ENCODE data around the gene WASF2.

The WASF2 gene

DNA sequence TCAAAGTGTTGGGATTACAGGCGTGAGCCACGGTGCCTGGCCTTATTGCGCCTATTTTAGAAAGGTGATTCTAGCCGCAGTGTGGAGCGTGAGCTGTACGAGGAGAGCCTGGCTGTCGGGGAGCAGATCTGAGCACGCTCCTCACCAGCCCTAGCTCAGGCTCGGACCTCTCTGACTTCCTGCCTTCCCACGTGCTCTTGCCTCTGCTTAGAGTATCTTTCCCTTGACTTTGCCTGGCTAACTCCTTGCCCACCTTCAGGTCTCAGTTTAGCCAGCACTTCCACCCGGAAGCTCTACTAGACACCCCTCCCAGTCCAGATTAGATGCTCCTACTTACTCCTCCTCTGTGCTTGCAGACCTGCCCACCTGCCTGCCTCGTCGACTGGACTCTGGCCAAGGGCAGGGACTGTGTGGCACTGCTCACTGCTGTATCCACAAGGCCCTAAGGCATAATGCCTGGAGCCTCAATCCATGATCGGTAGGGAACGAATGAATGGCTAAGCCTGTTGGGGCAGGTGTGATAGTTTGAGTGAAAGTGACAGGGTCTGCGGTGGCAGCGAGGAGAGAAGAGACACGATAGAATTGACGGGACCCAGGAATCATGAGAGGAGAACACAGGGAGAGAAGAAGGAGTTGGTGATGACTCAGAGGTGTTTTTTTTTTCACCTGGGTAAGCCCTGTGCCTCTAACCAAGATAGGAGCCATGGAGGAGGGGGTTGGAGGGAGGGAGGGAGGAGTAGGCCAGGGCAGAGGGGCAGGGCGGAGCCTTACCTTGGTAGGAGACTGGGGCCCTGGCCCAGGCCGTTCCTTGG lies 28.1 kb upstream of the WASF2 start:
- TF ChIP-seq, protein P1, sequence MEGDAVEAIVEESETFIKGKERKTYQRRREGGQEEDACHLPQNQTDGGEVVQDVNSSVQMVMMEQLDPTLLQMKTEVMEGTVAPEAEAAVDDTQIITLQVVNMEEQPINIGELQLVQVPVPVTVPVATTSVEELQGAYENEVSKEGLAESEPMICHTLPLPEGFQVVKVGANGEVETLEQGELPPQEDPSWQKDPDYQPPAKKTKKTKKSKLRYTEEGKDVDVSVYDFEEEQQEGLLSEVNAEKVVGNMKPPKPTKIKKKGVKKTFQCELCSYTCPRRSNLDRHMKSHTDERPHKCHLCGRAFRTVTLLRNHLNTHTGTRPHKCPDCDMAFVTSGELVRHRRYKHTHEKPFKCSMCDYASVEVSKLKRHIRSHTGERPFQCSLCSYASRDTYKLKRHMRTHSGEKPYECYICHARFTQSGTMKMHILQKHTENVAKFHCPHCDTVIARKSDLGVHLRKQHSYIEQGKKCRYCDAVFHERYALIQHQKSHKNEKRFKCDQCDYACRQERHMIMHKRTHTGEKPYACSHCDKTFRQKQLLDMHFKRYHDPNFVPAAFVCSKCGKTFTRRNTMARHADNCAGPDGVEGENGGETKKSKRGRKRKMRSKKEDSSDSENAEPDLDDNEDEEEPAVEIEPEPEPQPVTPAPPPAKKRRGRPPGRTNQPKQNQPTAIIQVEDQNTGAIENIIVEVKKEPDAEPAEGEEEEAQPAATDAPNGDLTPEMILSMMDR (IDR thresholded peaks at IDR 0.05) = no peak
- no peak overlapping the region for H2AFZ ChIP-seq
- H3K4me3 ChIP-seq (ENCODE audit: low read depth, low read length) = no peak overlapping the region
- no peak overlapping the region for H3K27ac ChIP-seq
- no peak overlapping the region for H3K9ac ChIP-seq
- no peaks in the 10 kb centered on the region for H3K9me3 ChIP-seq (ENCODE audit: control insufficient read depth, low read length)
- H3K36me3 ChIP-seq (ENCODE audit: control insufficient read depth, insufficient read depth, low read length) = no peaks in the 10 kb centered on the region
- H3K4me2 ChIP-seq (ENCODE audit: low read length) = no peak overlapping the region
- no peaks in the 10 kb centered on the region for H3K79me2 ChIP-seq
- peaks cover 22% of the 10 kb centered on the region for H3K4me1 ChIP-seq
- no peaks in the 10 kb centered on the region for H3K27me3 ChIP-seq (ENCODE audit: control insufficient read depth, insufficient read depth, low read length)

DNA sequence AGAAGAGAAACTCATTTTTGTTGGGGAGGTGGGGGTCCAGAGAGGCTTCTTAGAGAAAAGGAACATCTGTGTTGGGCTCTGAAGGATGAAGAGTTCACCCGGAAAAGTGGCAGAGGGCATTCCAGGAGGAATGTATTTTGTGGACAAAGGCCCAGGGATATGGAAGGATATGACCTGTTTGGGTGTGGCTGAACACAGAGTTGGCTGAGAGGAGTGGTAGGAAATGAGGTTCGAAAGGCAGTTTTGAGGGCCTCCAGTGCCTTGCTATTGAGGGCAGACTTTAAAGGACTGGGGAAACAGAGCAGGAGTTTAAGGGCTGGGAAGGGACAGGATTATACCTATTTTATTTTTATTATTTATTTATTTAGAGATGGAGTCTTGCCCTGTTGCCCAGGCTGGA lies 27.3 kb upstream of the WASF2 start:
- TF ChIP-seq, protein P1 (IDR thresholded peaks at IDR 0.05) = no peak
- H3K4me2 ChIP-seq (ENCODE audit: low read length) = no peak overlapping the region
- H3K27ac ChIP-seq = no peak overlapping the region
- no peaks in the 10 kb centered on the region for H3K9me3 ChIP-seq (ENCODE audit: control insufficient read depth, low read length)
- no peak overlapping the region for H3K4me3 ChIP-seq (ENCODE audit: low read depth, low read length)
- H2AFZ ChIP-seq = no peak overlapping the region
- H3K9ac ChIP-seq = no peak overlapping the region
- peaks cover 20% of the 10 kb centered on the region for H3K4me1 ChIP-seq
- H3K36me3 ChIP-seq (ENCODE audit: control insufficient read depth, insufficient read depth, low read length) = no peaks in the 10 kb centered on the region
- no peaks in the 10 kb centered on the region for H3K27me3 ChIP-seq (ENCODE audit: control insufficient read depth, insufficient read depth, low read length)
- H3K79me2 ChIP-seq = no peaks in the 10 kb centered on the region

DNA sequence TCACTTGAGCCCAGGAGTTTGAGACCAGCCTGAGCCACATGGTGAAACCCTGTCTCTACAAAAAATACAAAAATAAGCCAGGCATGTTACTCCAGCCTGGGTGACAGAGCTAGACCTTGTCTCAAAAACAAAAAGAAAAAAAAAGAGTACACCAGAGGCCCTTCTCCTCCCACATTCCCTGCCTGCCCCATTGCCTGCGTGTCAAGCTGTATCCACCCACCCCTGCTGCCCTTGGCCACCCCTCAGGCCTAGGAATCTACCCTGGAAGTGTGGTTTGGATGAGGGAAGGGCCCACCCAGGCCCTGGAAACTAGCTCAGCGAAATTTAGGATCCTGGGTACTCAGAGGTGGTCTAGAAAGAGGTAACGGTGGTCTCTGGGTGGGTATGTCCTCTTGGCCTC lies 25.7 kb upstream of the WASF2 start:
- no peaks in the 10 kb centered on the region for H3K27me3 ChIP-seq (ENCODE audit: control insufficient read depth, insufficient read depth, low read length)
- no peak overlapping the region for H3K4me2 ChIP-seq (ENCODE audit: low read length)
- H3K9me3 ChIP-seq (ENCODE audit: control insufficient read depth, low read length) = no peaks in the 10 kb centered on the region
- no peak overlapping the region for H3K27ac ChIP-seq
- H3K4me3 ChIP-seq (ENCODE audit: low read depth, low read length) = no peak overlapping the region
- H3K79me2 ChIP-seq = no peaks in the 10 kb centered on the region
- H3K4me1 ChIP-seq = peaks cover 14% of the 10 kb centered on the region
- H3K9ac ChIP-seq = no peak overlapping the region
- H2AFZ ChIP-seq = no peak overlapping the region
- TF ChIP-seq, protein P1 (IDR thresholded peaks at IDR 0.05) = no peak
- no peaks in the 10 kb centered on the region for H3K36me3 ChIP-seq (ENCODE audit: control insufficient read depth, insufficient read depth, low read length)

DNA sequence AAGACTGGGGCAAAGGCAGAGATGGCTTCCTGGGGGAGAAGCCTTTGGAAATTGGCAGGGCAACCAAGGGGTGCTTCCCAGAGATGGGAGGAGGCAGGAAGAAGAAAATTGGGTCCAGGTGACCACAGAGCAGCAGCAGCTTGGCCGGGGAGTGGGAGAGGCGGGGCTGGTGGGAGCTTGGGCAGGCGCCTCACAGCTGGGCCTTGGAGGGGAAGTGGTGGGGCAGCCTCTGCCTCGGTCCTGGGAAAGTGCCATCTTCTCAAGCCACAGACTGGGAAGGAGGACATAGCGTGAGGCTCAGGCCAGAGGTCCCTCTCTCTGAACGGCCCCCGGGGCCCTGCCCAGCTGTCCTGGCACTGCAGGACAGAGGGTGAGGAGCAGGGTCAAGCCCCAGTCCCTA lies 24.0 kb upstream of the WASF2 start:
- Histone ChIP-seq H3K9ac (no peak overlapping the region), H3K4me1 (no peaks in the 10 kb centered on the region), H3K4me3 (ENCODE audit: low read depth, low read length) (no peak overlapping the region), H3K36me3 (ENCODE audit: control insufficient read depth, insufficient read depth, low read length) (no peaks in the 10 kb centered on the region), H2AFZ (no peak overlapping the region), H3K9me3 (ENCODE audit: control insufficient read depth, low read length) (no peaks in the 10 kb centered on the region), H3K4me2 (ENCODE audit: low read length) (no peak overlapping the region), H3K27me3 (ENCODE audit: control insufficient read depth, insufficient read depth, low read length) (no peaks in the 10 kb centered on the region), H3K79me2 (no peaks in the 10 kb centered on the region), H3K27ac (no peak overlapping the region)
- TF ChIP-seq, protein P1 (IDR thresholded peaks at IDR 0.05) = no peak

DNA sequence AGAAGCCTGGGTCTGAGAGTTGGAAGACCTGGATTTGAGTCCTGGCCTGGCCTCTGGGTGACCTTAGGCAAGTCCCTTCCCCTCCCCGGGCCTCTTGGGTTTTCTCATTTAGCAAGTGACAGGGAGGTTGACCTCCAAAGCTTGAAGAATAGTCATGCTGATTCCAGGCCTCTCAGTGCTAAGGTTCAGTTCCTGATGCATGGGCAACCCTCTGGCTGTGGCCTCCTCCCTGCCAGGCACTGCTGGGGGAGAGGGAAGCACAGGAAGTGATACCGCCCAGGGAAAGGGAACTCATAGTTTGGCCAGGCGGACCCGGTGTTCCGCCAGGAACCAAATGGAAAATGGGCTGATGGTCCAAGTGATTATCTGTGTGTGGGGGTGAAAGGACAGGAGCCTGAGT lies 23.6 kb upstream of the WASF2 start:
- H3K9ac ChIP-seq = no peak overlapping the region
- TF ChIP-seq, protein P1 (IDR thresholded peaks at IDR 0.05) = no peak
- H3K4me2 ChIP-seq (ENCODE audit: low read length) = no peak overlapping the region
- H3K4me1 ChIP-seq = no peaks in the 10 kb centered on the region
- H3K4me3 ChIP-seq (ENCODE audit: low read depth, low read length) = no peak overlapping the region
- no peak overlapping the region for H2AFZ ChIP-seq
- no peaks in the 10 kb centered on the region for H3K27me3 ChIP-seq (ENCODE audit: control insufficient read depth, insufficient read depth, low read length)
- H3K9me3 ChIP-seq (ENCODE audit: control insufficient read depth, low read length) = no peaks in the 10 kb centered on the region
- no peaks in the 10 kb centered on the region for H3K36me3 ChIP-seq (ENCODE audit: control insufficient read depth, insufficient read depth, low read length)
- no peak overlapping the region for H3K27ac ChIP-seq
- H3K79me2 ChIP-seq = no peaks in the 10 kb centered on the region

Data from parathyroid adenoma (tissue), 2 donors.